BE2C (cell line): ENCODE data around the gene KCNJ6.
"Not testable (repeated sequence)": the region's sequence is repeated elsewhere in the genome, so short reads cannot be mapped to it uniquely, and the experiment has no call there.

Experiments used
- DNase-seq: peaks from one replicate; pipeline ENCODE4 v3.0.0-alpha.2; 2020
- H3K27me3 ChIP-seq: fragments of 250-450 bp; sonication (Bioruptor Pico); 2 replicates; pipeline ENCODE4 v1.5.1; 2020; ENCODE audit warnings: mild to moderate bottlenecking
- H3K36me3 ChIP-seq: fragments of 250-450 bp; sonication (Bioruptor Pico); 2 replicates; pipeline ENCODE4 v1.5.1; 2020; ENCODE audit warnings: mild to moderate bottlenecking
- H3K4me1 ChIP-seq: fragments of 250-450 bp; sonication (Bioruptor Pico); 2 replicates; pipeline ENCODE4 v1.5.1; 2020
- H3K4me3 ChIP-seq: 2 replicates; pipeline ENCODE4 v1.5.1; 2011; ENCODE audit warnings: low read depth, low read length
- H3K9me3 ChIP-seq: fragments of 250-450 bp; sonication (Bioruptor Pico); 2 replicates; pipeline ENCODE4 v1.5.1; 2020
- TF ChIP-seq, protein P1 (sequence below): IDR thresholded peaks from 2 replicates; pipeline ENCODE4 v1.5.1; 2012; ENCODE audit warnings: mild to moderate bottlenecking, low read depth, low read length

The KCNJ6 gene

DNA sequence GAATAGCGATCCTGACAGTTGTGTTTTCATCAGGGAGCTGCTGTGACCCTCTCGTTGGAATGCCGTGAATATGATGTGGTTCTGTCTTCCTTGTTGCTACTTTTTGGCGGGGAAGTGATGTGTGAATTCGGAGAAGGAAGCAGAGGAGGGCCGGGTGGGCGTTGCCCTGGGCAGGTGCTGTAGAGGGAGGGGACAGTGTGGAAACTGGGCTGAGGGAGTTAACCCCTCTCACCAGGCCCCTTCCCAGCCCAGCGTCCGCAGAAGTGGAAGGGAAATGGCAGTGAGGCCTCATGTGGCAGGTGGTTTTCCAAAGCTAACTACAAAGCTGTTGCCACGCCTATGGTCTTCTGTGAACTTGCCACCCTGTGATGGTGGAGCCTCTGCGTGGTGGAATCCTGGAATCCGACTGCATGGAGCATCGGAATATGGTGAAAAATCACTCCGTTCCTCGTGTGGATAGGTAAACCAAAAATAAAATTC, 321.7 kb downstream of the KCNJ6 start:
- no peak for DNase-seq
- H3K4me3 ChIP-seq: no peak overlapping the region
- H3K27me3 ChIP-seq: peaks cover 10% of the 10 kb centered on the region
- H3K36me3 ChIP-seq: no peaks in the 10 kb centered on the region
- no peaks in the 10 kb centered on the region for H3K9me3 ChIP-seq
- TF ChIP-seq, protein P1, sequence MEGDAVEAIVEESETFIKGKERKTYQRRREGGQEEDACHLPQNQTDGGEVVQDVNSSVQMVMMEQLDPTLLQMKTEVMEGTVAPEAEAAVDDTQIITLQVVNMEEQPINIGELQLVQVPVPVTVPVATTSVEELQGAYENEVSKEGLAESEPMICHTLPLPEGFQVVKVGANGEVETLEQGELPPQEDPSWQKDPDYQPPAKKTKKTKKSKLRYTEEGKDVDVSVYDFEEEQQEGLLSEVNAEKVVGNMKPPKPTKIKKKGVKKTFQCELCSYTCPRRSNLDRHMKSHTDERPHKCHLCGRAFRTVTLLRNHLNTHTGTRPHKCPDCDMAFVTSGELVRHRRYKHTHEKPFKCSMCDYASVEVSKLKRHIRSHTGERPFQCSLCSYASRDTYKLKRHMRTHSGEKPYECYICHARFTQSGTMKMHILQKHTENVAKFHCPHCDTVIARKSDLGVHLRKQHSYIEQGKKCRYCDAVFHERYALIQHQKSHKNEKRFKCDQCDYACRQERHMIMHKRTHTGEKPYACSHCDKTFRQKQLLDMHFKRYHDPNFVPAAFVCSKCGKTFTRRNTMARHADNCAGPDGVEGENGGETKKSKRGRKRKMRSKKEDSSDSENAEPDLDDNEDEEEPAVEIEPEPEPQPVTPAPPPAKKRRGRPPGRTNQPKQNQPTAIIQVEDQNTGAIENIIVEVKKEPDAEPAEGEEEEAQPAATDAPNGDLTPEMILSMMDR: no peak
- no peaks in the 10 kb centered on the region for H3K4me1 ChIP-seq

DNA sequence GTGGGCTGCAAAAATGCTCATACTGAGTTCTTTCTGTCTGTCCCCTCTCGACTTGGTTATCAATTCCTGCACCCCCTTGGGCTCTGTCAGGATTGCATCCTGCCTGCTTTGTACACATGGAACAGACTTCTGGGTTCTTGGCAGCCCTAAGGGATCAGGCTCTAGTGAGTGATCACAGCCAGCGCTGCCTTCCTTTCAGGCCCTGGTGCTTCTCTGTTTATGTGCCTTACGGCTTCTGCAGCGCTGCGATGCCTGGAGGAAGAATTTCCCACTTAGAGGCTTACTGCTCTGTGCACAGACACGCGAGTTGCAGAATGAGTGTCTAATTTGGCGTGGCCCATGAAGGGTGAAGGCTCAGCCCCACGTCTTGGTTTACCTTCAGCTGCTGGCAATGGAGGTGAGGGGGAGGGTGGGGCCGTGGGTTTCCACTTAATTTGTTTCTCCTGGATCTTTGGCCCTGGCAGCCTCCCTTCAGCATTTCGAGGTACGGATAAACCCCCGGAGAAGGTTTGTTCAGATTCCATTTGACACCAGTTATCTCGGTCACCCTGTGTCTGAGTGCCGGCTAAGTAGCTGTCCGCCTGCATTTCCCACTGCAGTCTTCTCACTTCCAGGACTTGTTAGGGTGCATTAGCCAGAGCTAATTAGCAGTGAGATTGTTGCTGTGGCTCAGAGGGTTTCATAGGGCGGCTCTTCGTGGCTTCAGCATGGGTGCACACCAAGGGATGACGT, 322.4 kb downstream of the KCNJ6 start:
- Histone ChIP-seq H3K4me3 (no peak overlapping the region), H3K4me1 (no peaks in the 10 kb centered on the region), H3K9me3 (no peaks in the 10 kb centered on the region), H3K36me3 (no peaks in the 10 kb centered on the region), H3K27me3 (peaks cover 5% of the 10 kb centered on the region)
- DNase-seq: no peak
- TF ChIP-seq, protein P1: no peak

DNA sequence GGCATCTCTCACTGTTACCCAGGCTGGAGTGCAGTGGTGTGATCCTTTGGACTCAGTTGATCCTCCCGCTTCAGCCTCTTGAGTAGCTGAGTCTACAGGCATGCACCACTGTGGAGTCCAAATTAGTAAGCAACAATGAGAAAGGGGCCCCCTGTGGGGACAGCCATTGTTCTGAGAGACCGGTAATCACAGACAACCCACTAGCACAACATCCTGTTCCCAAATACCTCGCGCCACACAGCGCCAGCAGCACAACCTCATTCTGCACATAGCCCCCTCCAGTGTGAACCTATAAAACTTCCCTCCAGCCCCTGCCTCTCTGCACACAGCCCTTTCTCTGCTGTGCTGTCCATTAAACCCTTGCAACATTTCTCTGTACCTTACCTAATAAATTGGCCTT, 323.2 kb downstream of the KCNJ6 start:
- Histone ChIP-seq H3K4me3 (no peak overlapping the region), H3K27me3 (peaks cover under 1% of the 10 kb centered on the region), H3K9me3 (no peaks in the 10 kb centered on the region), H3K36me3 (no peaks in the 10 kb centered on the region), H3K4me1 (no peaks in the 10 kb centered on the region)
- no peak for DNase-seq
- TF ChIP-seq, protein P1: no peak

DNA sequence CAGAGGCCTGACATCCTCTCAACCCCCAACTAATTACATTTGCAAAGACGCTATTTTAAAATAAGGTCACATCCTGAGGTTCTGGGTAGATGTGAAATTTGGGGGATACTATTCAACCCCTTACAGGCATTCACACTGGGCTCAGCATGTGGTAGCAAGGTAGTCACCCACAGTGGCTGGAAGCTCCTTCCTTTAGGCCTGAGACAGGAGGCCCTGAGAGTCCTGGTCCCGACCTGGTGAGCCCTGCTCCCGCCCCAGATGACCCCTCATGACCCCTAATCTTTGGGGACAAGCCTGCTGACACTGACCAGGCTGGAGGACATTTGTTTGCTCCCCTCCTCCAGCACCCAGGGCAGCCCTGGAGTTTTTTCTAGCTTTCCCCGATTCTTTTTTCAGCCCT, 323.8 kb downstream of the KCNJ6 start:
- H3K9me3 ChIP-seq: no peaks in the 10 kb centered on the region
- DNase-seq: no peak
- no peaks in the 10 kb centered on the region; the same call in 1 of the 2 replicates for H3K27me3 ChIP-seq
- TF ChIP-seq, protein P1: no peak
- no peak overlapping the region for H3K4me3 ChIP-seq
- no peaks in the 10 kb centered on the region for H3K36me3 ChIP-seq
- no peaks in the 10 kb centered on the region for H3K4me1 ChIP-seq

DNA sequence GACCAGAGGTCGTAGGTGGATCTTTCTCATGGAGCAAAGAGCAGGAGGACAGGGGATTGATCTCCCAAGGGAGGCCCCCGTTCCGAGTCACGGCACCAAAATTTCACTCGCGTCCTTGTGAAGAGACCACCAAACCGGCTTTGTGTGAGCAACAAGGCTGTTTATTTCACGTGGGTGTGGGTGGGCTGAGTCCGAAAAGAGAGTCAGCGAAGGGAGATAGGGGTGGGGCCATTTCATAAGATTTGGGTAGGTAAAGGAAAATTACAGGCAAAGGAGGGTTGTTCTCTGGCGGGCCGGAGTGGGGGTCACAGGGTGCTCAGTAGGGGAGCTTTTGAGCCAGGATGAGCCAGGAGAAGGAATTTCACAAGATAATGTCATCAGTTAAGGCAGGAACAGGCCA, 324.3 kb downstream of the KCNJ6 start:
- not testable (repeated sequence) for DNase-seq, H3K36me3 ChIP-seq, H3K27me3 ChIP-seq, H3K4me1 ChIP-seq, H3K4me3 ChIP-seq, H3K9me3 ChIP-seq

DNA sequence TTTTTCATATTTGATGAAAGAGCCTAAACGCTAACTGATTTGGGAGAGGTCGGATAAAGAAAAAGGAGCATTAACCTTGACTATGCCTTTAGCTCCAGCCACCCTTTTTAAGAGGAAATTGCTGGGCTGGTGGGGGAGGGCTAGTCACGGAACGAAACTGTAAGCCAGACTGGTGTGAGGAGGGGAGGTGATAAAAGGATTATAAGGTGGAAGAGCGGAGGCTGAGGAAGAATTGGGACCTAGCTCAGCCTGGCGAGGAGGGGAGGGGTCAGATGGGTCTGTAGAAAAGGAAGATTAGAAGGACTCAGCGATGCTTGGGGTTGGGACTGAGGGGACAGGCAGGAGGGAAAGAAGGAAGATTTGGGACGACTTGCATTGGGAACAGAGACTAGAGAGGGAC, 325.4 kb downstream of the KCNJ6 start:
- H3K27me3 ChIP-seq, DNase-seq, H3K36me3 ChIP-seq, H3K4me3 ChIP-seq, H3K4me1 ChIP-seq, H3K9me3 ChIP-seq: not testable (repeated sequence)

DNA sequence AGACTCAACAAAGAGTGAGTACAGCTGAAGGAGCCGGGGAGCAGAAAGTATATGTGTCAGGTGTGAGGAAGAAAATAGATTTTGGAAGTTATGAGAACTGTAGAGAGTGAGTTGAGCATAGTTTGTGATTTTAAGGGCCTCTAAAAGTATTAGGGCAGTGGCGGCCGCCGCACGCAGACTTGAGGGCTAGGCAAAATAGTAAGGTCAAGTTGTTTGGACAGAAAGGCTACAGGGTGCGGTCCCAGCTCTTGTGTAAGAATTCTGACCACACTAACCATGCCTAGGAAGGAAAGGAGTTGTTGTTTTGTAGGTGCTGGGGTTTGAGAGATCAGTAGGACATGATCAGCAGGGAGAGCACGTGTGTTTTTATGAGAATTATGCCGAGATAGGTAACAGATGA, 327.6 kb downstream of the KCNJ6 start:
- H3K27me3 ChIP-seq, H3K9me3 ChIP-seq, DNase-seq, H3K4me3 ChIP-seq, H3K4me1 ChIP-seq, H3K36me3 ChIP-seq: not testable (repeated sequence)
